ENCODE measurements around the gene TRERF1.

DNA sequence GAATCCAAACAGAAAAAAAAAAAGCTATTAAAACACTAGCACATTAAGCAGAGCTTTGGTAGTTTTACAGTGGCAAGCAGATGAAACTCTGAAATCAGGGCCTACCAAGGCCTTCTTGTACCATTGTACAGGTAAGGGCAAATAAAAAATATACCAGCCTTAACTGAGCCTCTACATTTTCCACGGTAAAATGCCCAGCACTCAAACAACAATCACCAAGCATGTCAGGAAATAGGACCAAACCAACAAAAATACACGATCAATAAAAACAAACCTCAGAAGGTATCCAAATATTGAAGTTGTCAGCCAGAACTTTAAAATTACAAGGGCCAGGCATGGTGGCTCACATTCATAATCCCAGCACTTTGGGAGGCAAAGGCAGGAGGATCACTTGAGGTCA lies 18.3 kb downstream of the TRERF1 start:
- TF ChIP-seq, protein P1, sequence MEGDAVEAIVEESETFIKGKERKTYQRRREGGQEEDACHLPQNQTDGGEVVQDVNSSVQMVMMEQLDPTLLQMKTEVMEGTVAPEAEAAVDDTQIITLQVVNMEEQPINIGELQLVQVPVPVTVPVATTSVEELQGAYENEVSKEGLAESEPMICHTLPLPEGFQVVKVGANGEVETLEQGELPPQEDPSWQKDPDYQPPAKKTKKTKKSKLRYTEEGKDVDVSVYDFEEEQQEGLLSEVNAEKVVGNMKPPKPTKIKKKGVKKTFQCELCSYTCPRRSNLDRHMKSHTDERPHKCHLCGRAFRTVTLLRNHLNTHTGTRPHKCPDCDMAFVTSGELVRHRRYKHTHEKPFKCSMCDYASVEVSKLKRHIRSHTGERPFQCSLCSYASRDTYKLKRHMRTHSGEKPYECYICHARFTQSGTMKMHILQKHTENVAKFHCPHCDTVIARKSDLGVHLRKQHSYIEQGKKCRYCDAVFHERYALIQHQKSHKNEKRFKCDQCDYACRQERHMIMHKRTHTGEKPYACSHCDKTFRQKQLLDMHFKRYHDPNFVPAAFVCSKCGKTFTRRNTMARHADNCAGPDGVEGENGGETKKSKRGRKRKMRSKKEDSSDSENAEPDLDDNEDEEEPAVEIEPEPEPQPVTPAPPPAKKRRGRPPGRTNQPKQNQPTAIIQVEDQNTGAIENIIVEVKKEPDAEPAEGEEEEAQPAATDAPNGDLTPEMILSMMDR (IDR thresholded peaks at IDR 0.05): no peak
- TF ChIP-seq POLR2A (IDR thresholded peaks at IDR 0.05): no peak

All from suprapubic skin (tissue), 3 donors.